WTC11 (cell line): ENCODE results near the gene FOXP4. TPM values are rescaled to one million over a fixed set of nuclear protein-coding genes. Genes with fewer than 3 reads are reported as not detected.

Experiments used
- ATAC-seq: fragments of 200-7000 bp; cut with Tn5 transposase; 2 replicates; pipeline ENCODE4 v1.10.0; 2021; ENCODE audit warnings: mild to moderate bottlenecking, moderate library complexity
- CTCF ChIA-PET: fragments of 300-600 bp; sonication (Branson Sonifier 250); formaldehyde crosslinking; loops from one replicate; lab custom pipeline; 2021; ENCODE audit warnings: antibody characterized with exemption; lab: Charles Lee
- POLR2A ChIA-PET: fragments of 350-600 bp; sonication (Branson Sonifier 250); formaldehyde crosslinking; loops from one replicate; lab custom pipeline; 2021; ENCODE audit warnings: antibody characterized with exemption; lab: Charles Lee
- DNase-seq: peaks from one replicate; pipeline ENCODE4 v3.0.0; 2021; ENCODE audit warnings: low spot score
- H3K27ac Mint-ChIP-seq: 2 replicates; pipeline ENCODE4 v1.8.0; 2021; ENCODE audit warnings: mixed read lengths
- H3K27me3 Mint-ChIP-seq: 2 replicates; pipeline ENCODE4 v1.8.0; 2021; ENCODE audit warnings: low read depth, mild to moderate bottlenecking, moderate library complexity, mixed read lengths
- H3K36me3 Mint-ChIP-seq: 2 replicates; pipeline ENCODE4 v1.8.0; 2021; ENCODE audit warnings: mixed read lengths
- H3K4me1 Mint-ChIP-seq: 2 replicates; pipeline ENCODE4 v1.8.0; 2022; ENCODE audit warnings: mixed read lengths
- H3K4me3 Mint-ChIP-seq: 2 replicates; pipeline ENCODE4 v1.8.0; 2021; ENCODE audit warnings: mild to moderate bottlenecking, moderate library complexity, mixed read lengths
- H3K9me3 Mint-ChIP-seq: 2 replicates; pipeline ENCODE4 v1.8.0; 2021; ENCODE audit warnings: mixed read lengths
- ATF1 ChIP-seq: sonication (generic); formaldehyde crosslinking; IDR thresholded peaks from 2 replicates; pipeline ENCODE4 v1.8.1; 2023; ENCODE audit warnings: mild to moderate bottlenecking, moderate library complexity, missing genetic modification reagents
- EMX1 ChIP-seq: fragments of 250-450 bp; sonication (Bioruptor Pico); IDR thresholded peaks from 2 replicates; pipeline ENCODE4 v1.8.0; 2021; ENCODE audit warnings: mild to moderate bottlenecking
- GRHL2 ChIP-seq: fragments of 250-450 bp; sonication (Bioruptor Pico); IDR thresholded peaks from 2 replicates; pipeline ENCODE4 v1.8.0; 2022; ENCODE audit warnings: mild to moderate bottlenecking, moderate library complexity; ENCODE audit not compliant: insufficient replicate concordance, severe bottlenecking
- JUN ChIP-seq: sonication (generic); formaldehyde crosslinking; IDR thresholded peaks from 2 replicates; pipeline ENCODE4 v1.8.0; 2023; ENCODE audit warnings: mild to moderate bottlenecking, missing genetic modification reagents
- PRRX2 ChIP-seq: fragments of 250-450 bp; sonication (Bioruptor Pico); IDR thresholded peaks from 2 replicates; pipeline ENCODE4 v1.8.0; 2021; ENCODE audit warnings: mild to moderate bottlenecking
- RORB ChIP-seq: fragments of 250-450 bp; sonication (Bioruptor Pico); IDR thresholded peaks from 2 replicates; pipeline ENCODE4 v1.9.0; 2021; ENCODE audit warnings: mild to moderate bottlenecking
- SOX15 ChIP-seq: fragments of 250-450 bp; sonication (Bioruptor Pico); IDR thresholded peaks from 2 replicates; pipeline ENCODE4 v1.9.0; 2021; ENCODE audit warnings: mild to moderate bottlenecking
- ZNF671 ChIP-seq: fragments of 250-450 bp; sonication (Bioruptor Pico); IDR thresholded peaks from 2 replicates; pipeline ENCODE4 v1.8.0; 2021; ENCODE audit warnings: mild to moderate bottlenecking
- total RNA-seq: library from RNA; stranded (reverse); gene quantifications from 3 replicates; pipeline ENCODE4 v1.2.3, GENCODE V29; 2021
- TF ChIP-seq, protein P1 (sequence below): sonication (generic); formaldehyde crosslinking; IDR thresholded peaks from 2 replicates; pipeline ENCODE4 v1.8.0; 2023; ENCODE audit warnings: mild to moderate bottlenecking, missing genetic modification reagents
- TF ChIP-seq, protein P2 (sequence below): sonication (generic); formaldehyde crosslinking; IDR thresholded peaks from 2 replicates; pipeline ENCODE4 v1.8.1; 2022; ENCODE audit warnings: missing genetic modification reagents, borderline replicate concordance
- TF ChIP-seq, protein P3 (sequence below): fragments of 200-600 bp; IDR thresholded peaks from 2 replicates; pipeline ENCODE4 v1.8.0; 2022; ENCODE audit warnings: antibody characterized with exemption

The FOXP4 gene
- total RNA-seq, 1 experiment from 2014 or later, result 36.6 TPM

DNA sequence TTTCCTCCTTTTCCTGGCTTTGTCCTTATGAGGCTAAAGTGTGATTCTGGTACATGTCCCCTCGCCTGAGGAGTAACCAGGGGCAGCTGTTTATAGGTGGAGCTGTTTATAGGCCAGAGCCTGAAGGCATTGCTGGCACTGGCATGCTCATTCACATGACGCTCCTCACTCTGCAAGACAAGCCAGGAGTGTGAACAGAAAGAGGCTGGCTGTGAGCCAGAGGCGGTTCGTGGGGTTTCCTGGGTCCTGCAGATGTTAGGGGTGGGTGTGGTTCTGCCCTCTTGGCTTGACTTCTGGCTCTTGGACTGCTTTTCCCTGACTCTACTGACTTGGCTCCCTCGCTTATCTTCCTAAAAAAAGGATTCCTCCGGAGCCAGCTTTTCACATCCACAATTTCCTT, 79.3 kb downstream of the FOXP4 start (continued):
- TF ChIP-seq, protein P1, sequence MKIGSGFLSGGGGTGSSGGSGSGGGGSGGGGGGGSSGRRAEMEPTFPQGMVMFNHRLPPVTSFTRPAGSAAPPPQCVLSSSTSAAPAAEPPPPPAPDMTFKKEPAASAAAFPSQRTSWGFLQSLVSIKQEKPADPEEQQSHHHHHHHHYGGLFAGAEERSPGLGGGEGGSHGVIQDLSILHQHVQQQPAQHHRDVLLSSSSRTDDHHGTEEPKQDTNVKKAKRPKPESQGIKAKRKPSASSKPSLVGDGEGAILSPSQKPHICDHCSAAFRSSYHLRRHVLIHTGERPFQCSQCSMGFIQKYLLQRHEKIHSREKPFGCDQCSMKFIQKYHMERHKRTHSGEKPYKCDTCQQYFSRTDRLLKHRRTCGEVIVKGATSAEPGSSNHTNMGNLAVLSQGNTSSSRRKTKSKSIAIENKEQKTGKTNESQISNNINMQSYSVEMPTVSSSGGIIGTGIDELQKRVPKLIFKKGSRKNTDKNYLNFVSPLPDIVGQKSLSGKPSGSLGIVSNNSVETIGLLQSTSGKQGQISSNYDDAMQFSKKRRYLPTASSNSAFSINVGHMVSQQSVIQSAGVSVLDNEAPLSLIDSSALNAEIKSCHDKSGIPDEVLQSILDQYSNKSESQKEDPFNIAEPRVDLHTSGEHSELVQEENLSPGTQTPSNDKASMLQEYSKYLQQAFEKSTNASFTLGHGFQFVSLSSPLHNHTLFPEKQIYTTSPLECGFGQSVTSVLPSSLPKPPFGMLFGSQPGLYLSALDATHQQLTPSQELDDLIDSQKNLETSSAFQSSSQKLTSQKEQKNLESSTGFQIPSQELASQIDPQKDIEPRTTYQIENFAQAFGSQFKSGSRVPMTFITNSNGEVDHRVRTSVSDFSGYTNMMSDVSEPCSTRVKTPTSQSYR (CRISPR knock-in tag), result no peak
- no peak for TF ChIP-seq PRRX2 (CRISPR knock-in tag)
- TF ChIP-seq JUN, result no peak
- TF ChIP-seq, protein P2, sequence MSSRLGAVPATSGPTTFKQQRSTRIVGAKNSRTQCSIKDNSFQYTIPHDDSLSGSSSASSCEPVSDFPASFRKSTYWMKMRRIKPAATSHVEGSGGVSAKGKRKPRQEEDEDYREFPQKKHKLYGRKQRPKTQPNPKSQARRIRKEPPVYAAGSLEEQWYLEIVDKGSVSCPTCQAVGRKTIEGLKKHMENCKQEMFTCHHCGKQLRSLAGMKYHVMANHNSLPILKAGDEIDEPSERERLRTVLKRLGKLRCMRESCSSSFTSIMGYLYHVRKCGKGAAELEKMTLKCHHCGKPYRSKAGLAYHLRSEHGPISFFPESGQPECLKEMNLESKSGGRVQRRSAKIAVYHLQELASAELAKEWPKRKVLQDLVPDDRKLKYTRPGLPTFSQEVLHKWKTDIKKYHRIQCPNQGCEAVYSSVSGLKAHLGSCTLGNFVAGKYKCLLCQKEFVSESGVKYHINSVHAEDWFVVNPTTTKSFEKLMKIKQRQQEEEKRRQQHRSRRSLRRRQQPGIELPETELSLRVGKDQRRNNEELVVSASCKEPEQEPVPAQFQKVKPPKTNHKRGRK (CRISPR knock-in tag), result no peak
- TF ChIP-seq ATF1 (CRISPR knock-in tag), result no peak

DNA sequence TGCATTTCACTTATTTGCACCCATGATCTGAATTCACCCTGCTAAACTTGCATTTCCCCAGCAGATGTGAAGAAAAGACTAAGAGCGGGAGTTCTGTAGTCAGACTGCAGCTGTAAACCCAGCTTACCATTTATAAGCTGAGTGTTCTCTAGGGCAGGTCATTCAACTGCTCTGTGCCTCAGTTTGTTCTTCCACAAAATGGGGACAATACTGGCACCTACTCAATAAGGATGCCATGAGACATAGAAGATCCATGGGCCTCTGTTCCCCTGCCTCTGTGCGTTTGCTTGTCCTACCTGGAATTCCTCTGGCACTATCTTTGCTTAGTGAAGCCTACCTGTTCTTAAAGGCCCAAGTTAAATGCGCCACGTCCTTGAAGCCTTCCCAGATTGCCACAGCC, 79.8 kb downstream of the FOXP4 start:
- peaks cover 10% of the 10 kb centered on the region for H3K36me3 Mint-ChIP-seq
- CTCF ChIA-PET, result interaction anchor here (0.8 to 1.8 kb wide), 3 partner anchors 24 to 258 kb away, joined by 3 to 6 read pairs (median 4); no protein-coding TSS in a partner anchor
- POLR2A ChIA-PET, result no interaction called here

More for the DNA sequence above, 79.8 kb downstream of the FOXP4 start:
- ATAC-seq (no peak), DNase-seq (no peak)
- Mint-ChIP-seq H3K4me1 (peaks cover 27% of the 10 kb centered on the region), H3K27ac (no peak overlapping the region), H3K9me3 (peaks cover 14% of the 10 kb centered on the region), H3K4me3 (no peak overlapping the region), H3K27me3 (peaks cover 8% of the 10 kb centered on the region)
- TF ChIP-seq ZNF671 (CRISPR knock-in tag) (no peak), RORB (CRISPR knock-in tag) (no peak), EMX1 (CRISPR knock-in tag) (no peak), SOX15 (CRISPR knock-in tag) (no peak), GRHL2 (CRISPR knock-in tag) (no peak)
- TF ChIP-seq, protein P3, sequence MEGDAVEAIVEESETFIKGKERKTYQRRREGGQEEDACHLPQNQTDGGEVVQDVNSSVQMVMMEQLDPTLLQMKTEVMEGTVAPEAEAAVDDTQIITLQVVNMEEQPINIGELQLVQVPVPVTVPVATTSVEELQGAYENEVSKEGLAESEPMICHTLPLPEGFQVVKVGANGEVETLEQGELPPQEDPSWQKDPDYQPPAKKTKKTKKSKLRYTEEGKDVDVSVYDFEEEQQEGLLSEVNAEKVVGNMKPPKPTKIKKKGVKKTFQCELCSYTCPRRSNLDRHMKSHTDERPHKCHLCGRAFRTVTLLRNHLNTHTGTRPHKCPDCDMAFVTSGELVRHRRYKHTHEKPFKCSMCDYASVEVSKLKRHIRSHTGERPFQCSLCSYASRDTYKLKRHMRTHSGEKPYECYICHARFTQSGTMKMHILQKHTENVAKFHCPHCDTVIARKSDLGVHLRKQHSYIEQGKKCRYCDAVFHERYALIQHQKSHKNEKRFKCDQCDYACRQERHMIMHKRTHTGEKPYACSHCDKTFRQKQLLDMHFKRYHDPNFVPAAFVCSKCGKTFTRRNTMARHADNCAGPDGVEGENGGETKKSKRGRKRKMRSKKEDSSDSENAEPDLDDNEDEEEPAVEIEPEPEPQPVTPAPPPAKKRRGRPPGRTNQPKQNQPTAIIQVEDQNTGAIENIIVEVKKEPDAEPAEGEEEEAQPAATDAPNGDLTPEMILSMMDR, result no peak
- TF ChIP-seq, protein P2 (CRISPR knock-in tag), result no peak
- TF ChIP-seq, protein P1 (CRISPR knock-in tag), result no peak
